Activated CD4-positive, alpha-beta T cell treated with anti-CD3 and anti-CD28 coated beads for 36 hours (primary cell): ENCODE data around the gene OR8H3. TPM values are rescaled to one million over a fixed set of nuclear protein-coding genes. Genes with fewer than 3 reads are reported as not detected.
"Not testable (repeated sequence)": the region's sequence is repeated elsewhere in the genome, so short reads cannot be mapped to it uniquely, and the experiment has no call there.

Source experiments
- ATAC-seq: fragments of 200-7000 bp; cut with Tn5 transposase; one replicate; pipeline ENCODE4 v1.10.0; 2021; ENCODE audit warnings: mild to moderate bottlenecking, moderate library complexity
- CTCF ChIA-PET: fragments of 350-600 bp; sonication (Branson Sonifier 250); formaldehyde crosslinking; loops from one replicate; lab custom pipeline; 2021; ENCODE audit warnings: antibody characterized with exemption; lab: Charles Lee
- POLR2A ChIA-PET: fragments of 350-600 bp; sonication (Branson Sonifier 250); formaldehyde crosslinking; loops from one replicate; lab custom pipeline; 2021; ENCODE audit warnings: antibody characterized with exemption, inconsistent platforms; lab: Charles Lee
- DNase-seq: peaks from one replicate; pipeline ENCODE4 v3.0.0-alpha.2; 2020
- H3K27ac Mint-ChIP-seq: one replicate; pipeline ENCODE4 v1.8.0; 2021; ENCODE audit warnings: mixed read lengths
- H3K27me3 Mint-ChIP-seq: one replicate; pipeline ENCODE4 v1.8.0; 2021; ENCODE audit warnings: mixed read lengths
- H3K36me3 Mint-ChIP-seq: one replicate; pipeline ENCODE4 v1.8.0; 2021; ENCODE audit warnings: low read depth, mixed read lengths
- H3K4me1 Mint-ChIP-seq: one replicate; pipeline ENCODE4 v1.8.0; 2021; ENCODE audit warnings: mixed read lengths
- H3K4me3 Mint-ChIP-seq: one replicate; pipeline ENCODE4 v1.8.0; 2021; ENCODE audit warnings: mild to moderate bottlenecking, moderate library complexity, mixed read lengths
- H3K9me3 Mint-ChIP-seq: one replicate; pipeline ENCODE4 v1.8.0; 2021; ENCODE audit warnings: low read depth, mixed read lengths
- intact Hi-C, 2 experiments: fragments of 100-400 bp; cut with DNase I in 1 of 2; cut with micrococcal nuclease in 1 of 2; formaldehyde crosslinking; loops; one replicate each; pipeline versions ENCODE4 v1.14.2 to v1.15.1; 2022 to 2024; cut with DNase I, micrococcal nuclease
- total RNA-seq, 2 experiments: library from RNA; stranded (reverse); gene quantifications; one replicate each; pipeline ENCODE4 v1.2.3, GENCODE V29; 2021

Gene OR8H3
- total RNA-seq, result not detected

- ATAC-seq (no peak), DNase-seq (no peak)
- H3K27me3 Mint-ChIP-seq, result no peaks in the 10 kb centered on the region
- peaks cover 12% of the 10 kb centered on the region for H3K9me3 Mint-ChIP-seq
- no peak within 1 kb of the TSS for H3K27ac Mint-ChIP-seq
- ChIA-PET CTCF (no interaction called here), POLR2A (no interaction called here)
- intact Hi-C loops, result loop anchor here in 1 of 2 experiments (10.0 kb wide), 1 partner anchor 53 kb away; the partner anchor contains the start of gene OR5J2
- H3K4me3 Mint-ChIP-seq, result no peak within 1 kb of the TSS
- no peaks in the 10 kb centered on the region for H3K4me1 Mint-ChIP-seq
- no peaks in the 10 kb centered on the region for H3K36me3 Mint-ChIP-seq
Measured at GRCh38 chr11:56122073-56122472, at the start of gene OR8H3. OR8H3 (plus strand) TSS chr11:56122373; CDS start chr11:56122373, 0 bp downstream.

GRCh38 chr11:56089697-56090096 is 32.5 kb upstream of the OR8H3 start:
- Mint-ChIP-seq H3K36me3 (no peaks in the 10 kb centered on the region), H3K4me1 (no peaks in the 10 kb centered on the region), H3K27me3 (no peaks in the 10 kb centered on the region), H3K9me3 (peaks cover 5% of the 10 kb centered on the region), H3K4me3 (no peak overlapping the region), H3K27ac (no peak overlapping the region)
- intact Hi-C loops, result no loop called here
- no peak for ATAC-seq
- no peak for DNase-seq
- POLR2A ChIA-PET, result no interaction called here
- CTCF ChIA-PET, result no interaction called here

- intact Hi-C loops, result no loop called here
- DNase-seq (no peak), ATAC-seq (no peak)
- no peaks in the 10 kb centered on the region for H3K4me1 Mint-ChIP-seq
- no peak within 1 kb of the TSS for H3K27ac Mint-ChIP-seq
- no peaks in the 10 kb centered on the region for H3K27me3 Mint-ChIP-seq
- peaks cover 9% of the 10 kb centered on the region for H3K9me3 Mint-ChIP-seq
- H3K4me3 Mint-ChIP-seq, result no peak within 1 kb of the TSS
- no peaks in the 10 kb centered on the region for H3K36me3 Mint-ChIP-seq
- ChIA-PET CTCF (interaction anchor here (0.6 kb wide), 1 partner anchor 243 kb away, joined by 3 read pairs; no protein-coding TSS in a partner anchor), POLR2A (no interaction called here)
Measured at GRCh38 chr11:56093008-56093407, 29.2 kb upstream of the OR8H3 start, which contains the start of gene OR8I2. OR8I2 (plus strand) TSS chr11:56093308; CDS start chr11:56093308, 0 bp downstream.

GRCh38 chr11:56103210-56103737 is 18.9 kb upstream of the OR8H3 start, which contains the start of gene OR8H2:
OR8H2 (plus strand) TSS chr11:56103687; CDS start chr11:56105043, 1,356 bp downstream.
- CTCF ChIA-PET, result no interaction called here
- ATAC-seq (no peak), DNase-seq (no peak)
- POLR2A ChIA-PET, result no interaction called here
- intact Hi-C loops, result no loop called here
- H3K36me3 Mint-ChIP-seq, result no peaks in the 10 kb centered on the region
- H3K4me3 Mint-ChIP-seq, result no peak within 1 kb of the TSS
- peaks cover 15% of the 10 kb centered on the region for H3K9me3 Mint-ChIP-seq
- H3K4me1 Mint-ChIP-seq, result no peaks in the 10 kb centered on the region
- no peak within 1 kb of the TSS for H3K27ac Mint-ChIP-seq
- no peaks in the 10 kb centered on the region for H3K27me3 Mint-ChIP-seq

- ATAC-seq (no peak), DNase-seq (no peak)
- no peaks in the 10 kb centered on the region for H3K27me3 Mint-ChIP-seq
- no peaks in the 10 kb centered on the region for H3K36me3 Mint-ChIP-seq
- no peak within 1 kb of the TSS for H3K4me3 Mint-ChIP-seq
- ChIA-PET CTCF (no interaction called here), POLR2A (no interaction called here)
- intact Hi-C loops, result no loop called here
- H3K9me3 Mint-ChIP-seq, result peaks cover 14% of the 10 kb centered on the region
- no peak within 1 kb of the TSS for H3K27ac Mint-ChIP-seq
- no peaks in the 10 kb centered on the region for H3K4me1 Mint-ChIP-seq
Measured at GRCh38 chr11:56140151-56140661, 18.0 kb downstream of the OR8H3 start, which contains the start of gene OR8J3. OR8J3 (minus strand) TSS chr11:56140201; CDS start chr11:56137718, 2,483 bp downstream.

- peaks cover 13% of the 10 kb centered on the region for H3K9me3 Mint-ChIP-seq
- H3K27ac Mint-ChIP-seq, POLR2A ChIA-PET, H3K27me3 Mint-ChIP-seq, H3K4me1 Mint-ChIP-seq, H3K36me3 Mint-ChIP-seq, DNase-seq, CTCF ChIA-PET, intact Hi-C loops, ATAC-seq, H3K4me3 Mint-ChIP-seq: not testable (repeated sequence)
Measured at GRCh38 chr11:56143681-56144080, 21.5 kb downstream of the OR8H3 start.

GRCh38 chr11:56151376-56151775 is 29.2 kb downstream of the OR8H3 start:
- no peaks in the 10 kb centered on the region for H3K27me3 Mint-ChIP-seq
- peaks cover 30% of the 10 kb centered on the region for H3K9me3 Mint-ChIP-seq
- no peak overlapping the region for H3K27ac Mint-ChIP-seq
- no peak overlapping the region for H3K4me3 Mint-ChIP-seq
- intact Hi-C loops, result no loop called here
- no peaks in the 10 kb centered on the region for H3K4me1 Mint-ChIP-seq
- no peaks in the 10 kb centered on the region for H3K36me3 Mint-ChIP-seq
- DNase-seq (no peak), ATAC-seq (no peak)
- ChIA-PET CTCF (no interaction called here), POLR2A (no interaction called here)

- no peaks in the 10 kb centered on the region for H3K27me3 Mint-ChIP-seq
- no peak for ATAC-seq
- H3K4me1 Mint-ChIP-seq, result no peaks in the 10 kb centered on the region
- DNase-seq, result no peak
- intact Hi-C loops, result no loop called here
- peaks cover 39% of the 10 kb centered on the region for H3K9me3 Mint-ChIP-seq
- POLR2A ChIA-PET, result no interaction called here
- H3K4me3 Mint-ChIP-seq, result no peak overlapping the region
- CTCF ChIA-PET, result no interaction called here
- no peak overlapping the region for H3K27ac Mint-ChIP-seq
- no peaks in the 10 kb centered on the region for H3K36me3 Mint-ChIP-seq
Measured at GRCh38 chr11:56152333-56152732, 30.2 kb downstream of the OR8H3 start.

- ATAC-seq, result no peak
- intact Hi-C loops, result no loop called here
- POLR2A ChIA-PET, result no interaction called here
- no peak for DNase-seq
- Mint-ChIP-seq H3K27ac (no peak within 1 kb of the TSS), H3K36me3 (no peaks in the 10 kb centered on the region), H3K27me3 (no peaks in the 10 kb centered on the region), H3K4me1 (no peaks in the 10 kb centered on the region), H3K9me3 (peaks cover 18% of the 10 kb centered on the region), H3K4me3 (no peak within 1 kb of the TSS)
- CTCF ChIA-PET, result no interaction called here
Measured at GRCh38 chr11:56160217-56160616, 38.0 kb downstream of the OR8H3 start, which contains the start of gene OR8K5. OR8K5 (minus strand) TSS chr11:56160317; CDS start chr11:56160317, 0 bp downstream.

GRCh38 chr11:56163804-56164203 is 41.6 kb downstream of the OR8H3 start:
- intact Hi-C loops, result no loop called here
- H3K9me3 Mint-ChIP-seq, result peaks cover 11% of the 10 kb centered on the region
- ChIA-PET CTCF (no interaction called here), POLR2A (no interaction called here)
- H3K4me3 Mint-ChIP-seq, result no peak overlapping the region
- no peaks in the 10 kb centered on the region for H3K36me3 Mint-ChIP-seq
- no peak for ATAC-seq
- no peak overlapping the region for H3K27ac Mint-ChIP-seq
- DNase-seq, result no peak
- no peaks in the 10 kb centered on the region for H3K27me3 Mint-ChIP-seq
- H3K4me1 Mint-ChIP-seq, result no peaks in the 10 kb centered on the region

- Mint-ChIP-seq H3K36me3 (no peaks in the 10 kb centered on the region), H3K4me3 (no peak overlapping the region), H3K9me3 (peaks cover 11% of the 10 kb centered on the region), H3K27me3 (no peaks in the 10 kb centered on the region), H3K4me1 (no peaks in the 10 kb centered on the region), H3K27ac (no peak overlapping the region)
- ChIA-PET POLR2A (no interaction called here), CTCF (no interaction called here)
- DNase-seq, result no peak
- intact Hi-C loops, result loop anchor here in 1 of 2 experiments (10.0 kb wide), 1 partner anchor 48 kb away; the partner anchor contains the start of gene OR8H3
- no peak for ATAC-seq
Measured at GRCh38 chr11:56172256-56172830, 50.2 kb downstream of the OR8H3 start.
